GM18520 (cell line): ENCODE results near the gene CARF.

Experiments used
- ATAC-seq: cut with Tn5 transposase; IDR thresholded peaks from one replicate; pipeline ENCODE4 v1.9.1; 2021; ENCODE audit not compliant: unreplicated experiment

CARF gene

DNA sequence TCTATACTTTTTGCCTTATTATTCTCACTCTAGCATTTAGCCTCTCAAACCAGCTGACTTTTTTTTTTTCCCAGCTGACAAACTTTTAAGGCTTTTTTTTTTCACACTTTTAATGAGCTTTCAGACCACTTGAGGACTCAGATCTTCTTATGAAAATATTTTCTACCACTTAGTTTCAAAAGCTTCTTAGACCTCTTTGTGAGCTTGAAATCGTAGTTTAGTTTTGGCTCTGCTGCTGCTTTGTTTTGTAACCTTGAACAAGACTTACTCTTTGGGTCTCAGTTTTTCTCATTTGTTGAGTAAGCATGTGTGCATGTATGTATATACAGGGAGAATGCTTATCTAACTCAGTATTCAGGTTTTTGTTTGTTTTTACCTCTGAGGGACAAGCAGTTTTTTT lies 106.1 kb downstream of the CARF start:
- ATAC-seq, result no peak

DNA sequence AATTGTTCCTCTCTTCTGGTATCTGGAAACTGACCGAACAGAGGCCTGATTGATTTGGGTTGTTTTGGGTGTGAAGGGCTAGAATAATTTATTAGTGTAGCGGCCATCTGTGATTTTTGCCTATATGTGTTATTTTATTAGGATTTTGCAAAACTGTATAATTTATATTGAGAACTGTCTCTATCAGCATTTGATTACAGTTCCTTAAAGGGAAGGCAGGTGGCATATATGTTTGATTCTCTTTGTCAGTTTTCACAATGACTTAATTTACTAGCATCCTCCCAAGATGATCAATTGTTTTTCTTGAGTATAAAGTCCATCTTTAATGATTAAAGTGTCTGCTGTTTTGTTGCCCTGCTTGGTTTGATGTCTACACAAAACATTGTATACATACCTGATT lies 107.1 kb downstream of the CARF start:
- no peak for ATAC-seq

DNA sequence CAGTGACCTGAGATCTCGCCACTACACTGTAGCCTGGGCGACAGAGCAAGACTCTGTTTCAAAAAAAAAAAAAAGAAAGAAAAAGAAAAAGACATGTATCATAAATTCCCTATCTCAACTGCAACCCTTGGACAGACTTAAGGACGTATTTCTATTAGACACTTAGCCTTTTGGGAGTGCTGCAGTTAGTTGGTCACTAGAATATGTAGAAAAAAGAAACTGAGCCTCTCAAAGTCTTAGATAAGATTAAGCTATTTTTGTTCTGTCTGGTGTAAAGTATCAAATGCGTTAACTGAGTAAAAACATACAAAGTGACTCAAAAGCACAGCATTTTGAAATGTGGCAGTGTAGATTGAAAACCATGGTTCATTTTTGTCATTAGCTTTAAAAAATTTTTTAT lies 109.9 kb downstream of the CARF start:
- ATAC-seq, result no peak

DNA sequence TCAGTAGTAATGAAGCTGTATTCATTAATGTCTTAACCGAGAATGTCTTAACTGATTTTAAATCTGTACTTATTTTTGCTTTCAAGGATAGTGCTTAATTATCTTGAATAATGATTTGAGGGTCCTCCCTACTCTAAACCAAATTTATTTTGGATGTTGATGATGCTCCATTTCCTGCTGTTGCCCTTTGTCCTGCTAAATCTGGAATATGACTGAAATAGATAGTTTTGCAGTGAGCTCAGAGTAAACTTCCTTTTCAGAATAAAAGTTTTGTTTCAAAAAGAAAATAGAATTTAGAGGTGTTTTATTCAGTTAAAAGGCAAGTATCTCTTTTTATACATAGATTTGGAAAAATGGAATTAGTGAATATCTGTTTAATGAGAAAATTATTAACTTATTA lies 110.7 kb downstream of the CARF start:
- no peak for ATAC-seq

DNA sequence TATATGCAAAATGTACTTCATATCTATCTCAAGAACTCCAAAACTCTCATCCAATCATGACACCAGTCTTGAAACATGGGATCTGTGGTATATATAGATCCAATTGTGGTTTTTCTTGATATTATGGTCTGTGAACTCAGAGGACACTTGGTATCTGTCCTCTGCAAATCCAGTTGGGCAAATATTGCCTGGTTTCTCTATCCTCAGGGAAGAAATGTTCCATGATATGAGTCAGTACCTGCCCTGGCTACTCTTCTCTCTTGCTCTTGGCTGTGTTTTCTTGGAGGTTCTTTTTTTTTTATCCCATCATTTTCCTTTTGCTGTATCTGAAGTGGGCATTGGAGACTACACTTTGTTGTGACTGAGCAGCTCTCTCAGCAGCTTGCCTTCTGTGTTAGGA lies 113.5 kb downstream of the CARF start:
- ATAC-seq, result no peak

DNA sequence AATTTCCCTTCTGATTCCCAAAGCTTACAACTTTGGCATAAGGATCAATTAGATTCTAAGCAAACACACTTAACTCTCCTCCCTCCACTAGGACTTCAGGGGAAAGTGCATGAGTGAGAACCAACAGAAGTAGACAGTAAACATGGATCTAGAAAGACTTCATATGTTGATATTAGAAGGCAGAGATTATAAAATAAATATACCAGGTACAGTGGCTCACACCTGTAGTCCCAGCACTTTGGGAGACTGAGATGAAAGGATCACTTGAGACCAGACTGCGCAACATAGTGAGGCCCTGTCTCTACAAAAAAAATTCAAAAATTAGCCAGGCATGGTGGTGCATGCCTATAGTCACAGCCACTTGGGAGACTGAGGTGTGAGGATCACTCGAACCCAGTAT lies 118.5 kb downstream of the CARF start:
- no peak for ATAC-seq

DNA sequence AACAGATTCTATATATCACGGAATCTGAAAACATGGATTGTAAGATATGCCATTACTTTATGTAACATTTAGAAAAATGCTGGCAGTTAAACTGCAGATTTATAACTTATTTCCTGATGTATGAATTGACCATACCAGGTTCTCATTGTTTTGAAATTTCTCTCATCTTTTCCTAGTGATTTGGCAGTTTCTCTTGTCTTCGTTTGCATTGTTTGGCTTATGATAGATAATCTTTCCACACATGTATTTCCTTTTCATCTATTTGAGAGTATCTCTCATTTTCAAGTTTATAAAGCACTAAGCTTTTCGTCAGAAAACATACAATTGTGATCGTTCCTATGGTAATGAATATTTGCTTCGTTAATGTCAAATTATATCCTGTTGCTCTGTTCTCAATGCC lies 118.9 kb downstream of the CARF start:
- ATAC-seq, result no peak

DNA sequence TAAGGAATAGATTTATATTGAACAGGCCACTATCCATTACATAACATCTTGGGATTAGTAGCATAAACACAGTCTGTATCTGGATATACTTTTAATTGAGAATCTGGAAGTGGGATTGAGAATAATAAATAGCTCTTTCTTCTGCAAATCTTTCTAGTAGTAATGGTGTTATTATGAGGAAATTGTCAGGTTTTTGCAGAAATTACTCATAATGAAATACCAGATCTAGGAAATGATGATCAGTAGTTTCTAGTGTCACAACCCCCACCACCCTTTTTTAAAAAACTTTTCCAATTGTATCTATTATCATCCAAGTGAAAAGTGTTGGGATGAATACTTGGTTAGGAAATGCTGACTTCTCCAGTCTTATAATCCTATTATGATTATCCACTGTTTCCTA lies 121.3 kb downstream of the CARF start:
- no peak for ATAC-seq

DNA sequence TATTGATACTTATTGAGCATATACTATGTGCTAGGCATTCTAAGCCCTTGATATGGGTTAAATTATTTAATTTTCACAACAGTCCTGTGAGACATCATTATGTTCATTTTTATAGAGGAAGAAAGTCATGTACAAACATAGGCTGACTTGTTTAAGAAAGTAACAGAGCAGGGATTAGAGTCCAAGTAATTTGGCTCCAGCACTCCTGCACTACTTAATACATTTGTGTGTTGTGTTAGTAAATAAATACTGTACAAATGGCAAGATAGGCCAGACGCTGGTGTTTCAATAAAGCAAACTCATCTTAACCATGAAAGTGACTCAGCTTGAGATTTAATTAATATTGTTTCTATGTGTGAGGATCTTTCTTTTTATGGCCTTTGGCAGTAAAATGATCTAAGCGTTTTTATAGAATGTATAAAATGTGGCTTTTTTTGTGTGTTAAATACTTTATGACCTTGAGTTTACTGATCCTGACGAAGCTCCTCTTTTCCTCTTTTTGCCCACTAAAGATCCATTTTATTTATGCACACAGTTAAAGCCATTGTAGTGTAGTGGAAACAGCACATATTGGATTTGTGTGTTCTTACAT lies 123.9 kb downstream of the CARF start:
- no peak for ATAC-seq
